ENCODE measurements around the gene DCST1. TPM values are rescaled to one million over a fixed set of nuclear protein-coding genes. Genes with fewer than 3 reads are reported as not detected.

Gene DCST1
- total RNA-seq, 1 experiment from 2014 or later: 0.15 TPM

DNA sequence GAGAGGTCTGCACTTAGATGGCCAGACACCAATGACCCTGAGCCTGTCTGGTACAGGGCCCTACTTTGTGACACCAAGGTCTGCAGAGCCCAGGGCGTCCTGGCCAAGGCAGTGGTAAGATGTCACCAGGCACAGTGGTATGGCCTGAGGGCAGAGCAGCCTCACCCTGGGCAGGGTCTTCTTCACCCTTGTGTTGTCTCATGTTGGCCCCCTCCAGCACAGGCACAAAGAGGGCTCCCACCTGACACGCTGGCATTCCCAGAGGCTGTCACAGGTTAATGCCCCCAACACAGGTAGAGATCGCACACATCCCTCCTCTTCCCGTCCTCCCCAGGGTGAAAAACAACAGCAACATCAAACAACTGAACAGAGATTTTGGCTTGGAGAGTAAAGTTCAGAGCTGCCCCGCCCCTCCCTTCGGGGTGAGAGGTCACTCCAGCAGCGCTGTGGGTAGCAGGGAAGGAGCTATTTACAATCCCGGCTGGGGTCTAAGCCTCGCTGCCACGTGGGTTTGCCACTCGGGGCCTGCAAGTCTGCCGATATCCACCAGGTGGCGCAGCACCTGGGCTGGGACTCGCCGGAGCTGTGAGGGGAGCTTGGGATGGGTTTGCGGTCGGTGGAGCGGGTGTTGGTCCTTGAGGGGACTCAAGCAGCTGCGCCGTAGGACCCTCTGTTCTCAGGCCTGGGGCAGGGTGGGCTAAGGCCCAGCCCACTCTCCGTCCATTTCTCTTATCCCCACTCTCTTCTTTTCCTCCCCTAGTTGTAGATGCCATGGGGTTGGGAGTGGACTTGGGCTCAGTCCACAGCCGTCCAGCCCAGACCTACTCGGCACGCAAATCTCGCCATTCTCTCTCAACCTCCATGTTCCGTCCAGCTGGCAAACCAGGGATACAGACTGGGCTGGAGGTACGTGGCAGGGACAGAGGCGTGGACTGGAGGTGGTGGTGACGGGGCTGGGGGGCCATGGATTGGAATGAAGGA, 57.7 kb downstream of the DCST1 start (continued):
- no peak for TF ChIP-seq MYBL2 (CRISPR knock-in tag; IDR thresholded peaks at IDR 0.05)
- no peak for TF ChIP-seq TEAD1 (CRISPR knock-in tag; IDR thresholded peaks at IDR 0.05)
- no peak for TF ChIP-seq FOXP1 (CRISPR knock-in tag; IDR thresholded peaks at IDR 0.05; ENCODE audit: borderline replicate concordance)
- TF ChIP-seq RORB (CRISPR knock-in tag; IDR thresholded peaks at IDR 0.05): no peak
- no peak for TF ChIP-seq SOX15 (CRISPR knock-in tag; IDR thresholded peaks at IDR 0.05)
- TF ChIP-seq, protein P1, sequence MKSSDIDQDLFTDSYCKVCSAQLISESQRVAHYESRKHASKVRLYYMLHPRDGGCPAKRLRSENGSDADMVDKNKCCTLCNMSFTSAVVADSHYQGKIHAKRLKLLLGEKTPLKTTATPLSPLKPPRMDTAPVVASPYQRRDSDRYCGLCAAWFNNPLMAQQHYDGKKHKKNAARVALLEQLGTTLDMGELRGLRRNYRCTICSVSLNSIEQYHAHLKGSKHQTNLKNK (CRISPR knock-in tag; IDR thresholded peaks at IDR 0.05): no peak
- no peak for TF ChIP-seq PRRX2 (CRISPR knock-in tag; IDR thresholded peaks at IDR 0.05)
- peak; percentile 57; the same call in 1 of the 2 replicates for TF ChIP-seq FOXK1 (CRISPR knock-in tag; IDR thresholded peaks at IDR 0.05)
- TF ChIP-seq, protein P2, sequence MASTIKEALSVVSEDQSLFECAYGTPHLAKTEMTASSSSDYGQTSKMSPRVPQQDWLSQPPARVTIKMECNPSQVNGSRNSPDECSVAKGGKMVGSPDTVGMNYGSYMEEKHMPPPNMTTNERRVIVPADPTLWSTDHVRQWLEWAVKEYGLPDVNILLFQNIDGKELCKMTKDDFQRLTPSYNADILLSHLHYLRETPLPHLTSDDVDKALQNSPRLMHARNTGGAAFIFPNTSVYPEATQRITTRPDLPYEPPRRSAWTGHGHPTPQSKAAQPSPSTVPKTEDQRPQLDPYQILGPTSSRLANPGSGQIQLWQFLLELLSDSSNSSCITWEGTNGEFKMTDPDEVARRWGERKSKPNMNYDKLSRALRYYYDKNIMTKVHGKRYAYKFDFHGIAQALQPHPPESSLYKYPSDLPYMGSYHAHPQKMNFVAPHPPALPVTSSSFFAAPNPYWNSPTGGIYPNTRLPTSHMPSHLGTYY (CRISPR knock-in tag; IDR thresholded peaks at IDR 0.05): no peak
- TF ChIP-seq, protein P3, sequence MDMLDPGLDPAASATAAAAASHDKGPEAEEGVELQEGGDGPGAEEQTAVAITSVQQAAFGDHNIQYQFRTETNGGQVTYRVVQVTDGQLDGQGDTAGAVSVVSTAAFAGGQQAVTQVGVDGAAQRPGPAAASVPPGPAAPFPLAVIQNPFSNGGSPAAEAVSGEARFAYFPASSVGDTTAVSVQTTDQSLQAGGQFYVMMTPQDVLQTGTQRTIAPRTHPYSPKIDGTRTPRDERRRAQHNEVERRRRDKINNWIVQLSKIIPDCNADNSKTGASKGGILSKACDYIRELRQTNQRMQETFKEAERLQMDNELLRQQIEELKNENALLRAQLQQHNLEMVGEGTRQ (CRISPR knock-in tag; IDR thresholded peaks at IDR 0.05): peak; percentile 73
- TF ChIP-seq, protein P4, sequence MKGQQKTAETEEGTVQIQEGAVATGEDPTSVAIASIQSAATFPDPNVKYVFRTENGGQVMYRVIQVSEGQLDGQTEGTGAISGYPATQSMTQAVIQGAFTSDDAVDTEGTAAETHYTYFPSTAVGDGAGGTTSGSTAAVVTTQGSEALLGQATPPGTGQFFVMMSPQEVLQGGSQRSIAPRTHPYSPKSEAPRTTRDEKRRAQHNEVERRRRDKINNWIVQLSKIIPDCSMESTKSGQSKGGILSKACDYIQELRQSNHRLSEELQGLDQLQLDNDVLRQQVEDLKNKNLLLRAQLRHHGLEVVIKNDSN (CRISPR knock-in tag; IDR thresholded peaks at IDR 0.05): peak; percentile 66; the same call in 1 of the 2 replicates
- no peak for TF ChIP-seq NR1H2 (CRISPR knock-in tag; IDR thresholded peaks at IDR 0.05)
- TF ChIP-seq IRF2 (CRISPR knock-in tag; IDR thresholded peaks at IDR 0.05; ENCODE audit: borderline replicate concordance, low read depth): no peak
- TF ChIP-seq ZBTB21 (CRISPR knock-in tag; IDR thresholded peaks at IDR 0.05; ENCODE audit: borderline replicate concordance): no peak
- no peak for TF ChIP-seq RELA (CRISPR knock-in tag; IDR thresholded peaks at IDR 0.05; ENCODE audit: borderline replicate concordance)
- TF ChIP-seq, protein P5, sequence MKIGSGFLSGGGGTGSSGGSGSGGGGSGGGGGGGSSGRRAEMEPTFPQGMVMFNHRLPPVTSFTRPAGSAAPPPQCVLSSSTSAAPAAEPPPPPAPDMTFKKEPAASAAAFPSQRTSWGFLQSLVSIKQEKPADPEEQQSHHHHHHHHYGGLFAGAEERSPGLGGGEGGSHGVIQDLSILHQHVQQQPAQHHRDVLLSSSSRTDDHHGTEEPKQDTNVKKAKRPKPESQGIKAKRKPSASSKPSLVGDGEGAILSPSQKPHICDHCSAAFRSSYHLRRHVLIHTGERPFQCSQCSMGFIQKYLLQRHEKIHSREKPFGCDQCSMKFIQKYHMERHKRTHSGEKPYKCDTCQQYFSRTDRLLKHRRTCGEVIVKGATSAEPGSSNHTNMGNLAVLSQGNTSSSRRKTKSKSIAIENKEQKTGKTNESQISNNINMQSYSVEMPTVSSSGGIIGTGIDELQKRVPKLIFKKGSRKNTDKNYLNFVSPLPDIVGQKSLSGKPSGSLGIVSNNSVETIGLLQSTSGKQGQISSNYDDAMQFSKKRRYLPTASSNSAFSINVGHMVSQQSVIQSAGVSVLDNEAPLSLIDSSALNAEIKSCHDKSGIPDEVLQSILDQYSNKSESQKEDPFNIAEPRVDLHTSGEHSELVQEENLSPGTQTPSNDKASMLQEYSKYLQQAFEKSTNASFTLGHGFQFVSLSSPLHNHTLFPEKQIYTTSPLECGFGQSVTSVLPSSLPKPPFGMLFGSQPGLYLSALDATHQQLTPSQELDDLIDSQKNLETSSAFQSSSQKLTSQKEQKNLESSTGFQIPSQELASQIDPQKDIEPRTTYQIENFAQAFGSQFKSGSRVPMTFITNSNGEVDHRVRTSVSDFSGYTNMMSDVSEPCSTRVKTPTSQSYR (CRISPR knock-in tag; IDR thresholded peaks at IDR 0.05): no peak
- no peak for TF ChIP-seq NFYB (CRISPR knock-in tag; conservative IDR thresholded peaks at IDR 0.05; ENCODE audit: low read depth)
- TF ChIP-seq, protein P6, sequence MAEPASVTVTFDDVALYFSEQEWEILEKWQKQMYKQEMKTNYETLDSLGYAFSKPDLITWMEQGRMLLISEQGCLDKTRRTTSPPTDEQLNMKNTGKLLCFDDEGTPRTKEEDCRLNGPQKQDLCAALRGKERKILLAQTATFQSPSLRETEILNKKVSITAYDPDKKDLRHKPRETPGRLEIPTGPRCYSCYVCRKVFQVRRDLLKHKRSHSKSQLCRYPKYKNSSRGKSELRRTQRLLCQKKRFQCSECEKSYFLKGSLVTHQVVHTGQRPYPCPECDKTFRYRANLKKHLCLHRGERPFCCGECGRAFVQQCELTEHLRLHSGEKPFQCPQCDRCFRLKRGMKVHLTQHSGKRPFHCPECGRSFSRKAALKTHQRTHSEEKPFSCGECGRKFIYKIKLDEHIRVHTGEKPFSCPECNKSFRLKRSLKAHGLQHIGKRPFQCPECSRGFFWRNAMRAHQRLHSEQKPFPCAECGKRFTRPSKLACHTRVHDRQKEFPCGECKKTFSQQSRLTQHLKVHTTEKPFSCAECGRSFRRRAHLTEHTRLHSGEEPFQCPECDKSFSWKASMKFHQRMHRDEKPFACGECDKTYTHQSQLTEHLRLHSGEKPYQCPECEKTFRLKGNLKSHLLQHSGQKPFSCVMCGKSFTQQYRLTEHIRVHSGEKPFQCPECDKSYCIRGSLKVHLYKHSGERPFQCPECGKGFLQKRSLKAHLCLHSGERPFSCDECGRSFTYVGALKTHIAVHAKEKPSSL (CRISPR knock-in tag; conservative IDR thresholded peaks at IDR 0.05): no peak
- TF ChIP-seq CBFB (CRISPR knock-in tag; IDR thresholded peaks at IDR 0.05; ENCODE audit: low read depth): no peak
- no peak for TF ChIP-seq ELF4 (CRISPR knock-in tag; IDR thresholded peaks at IDR 0.05; ENCODE audit: low read depth)
- TF ChIP-seq TP53 (CRISPR knock-in tag; IDR thresholded peaks at IDR 0.05): no peak
- no peak for TF ChIP-seq EMX1 (CRISPR knock-in tag; IDR thresholded peaks at IDR 0.05)
- TF ChIP-seq NFATC4 (CRISPR knock-in tag; IDR thresholded peaks at IDR 0.05): no peak
- TF ChIP-seq, protein P7, sequence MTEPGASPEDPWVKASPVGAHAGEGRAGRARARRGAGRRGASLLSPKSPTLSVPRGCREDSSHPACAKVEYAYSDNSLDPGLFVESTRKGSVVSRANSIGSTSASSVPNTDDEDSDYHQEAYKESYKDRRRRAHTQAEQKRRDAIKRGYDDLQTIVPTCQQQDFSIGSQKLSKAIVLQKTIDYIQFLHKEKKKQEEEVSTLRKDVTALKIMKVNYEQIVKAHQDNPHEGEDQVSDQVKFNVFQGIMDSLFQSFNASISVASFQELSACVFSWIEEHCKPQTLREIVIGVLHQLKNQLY (CRISPR knock-in tag; IDR thresholded peaks at IDR 0.05): no peak
- TF ChIP-seq, protein P8, sequence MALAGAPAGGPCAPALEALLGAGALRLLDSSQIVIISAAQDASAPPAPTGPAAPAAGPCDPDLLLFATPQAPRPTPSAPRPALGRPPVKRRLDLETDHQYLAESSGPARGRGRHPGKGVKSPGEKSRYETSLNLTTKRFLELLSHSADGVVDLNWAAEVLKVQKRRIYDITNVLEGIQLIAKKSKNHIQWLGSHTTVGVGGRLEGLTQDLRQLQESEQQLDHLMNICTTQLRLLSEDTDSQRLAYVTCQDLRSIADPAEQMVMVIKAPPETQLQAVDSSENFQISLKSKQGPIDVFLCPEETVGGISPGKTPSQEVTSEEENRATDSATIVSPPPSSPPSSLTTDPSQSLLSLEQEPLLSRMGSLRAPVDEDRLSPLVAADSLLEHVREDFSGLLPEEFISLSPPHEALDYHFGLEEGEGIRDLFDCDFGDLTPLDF (CRISPR knock-in tag; IDR thresholded peaks at IDR 0.05): no peak
- TF ChIP-seq ZNF138 (CRISPR knock-in tag; conservative IDR thresholded peaks at IDR 0.05): no peak
- TF ChIP-seq MXD4 (CRISPR knock-in tag; IDR thresholded peaks at IDR 0.05; ENCODE audit: borderline replicate concordance): no peak
- no peak for TF ChIP-seq ZNF317 (CRISPR knock-in tag; IDR thresholded peaks at IDR 0.05; ENCODE audit: borderline replicate concordance, low read depth)
- no peak for TF ChIP-seq TEAD4 (CRISPR knock-in tag; IDR thresholded peaks at IDR 0.05)
- no peak for TF ChIP-seq ZNF219 (CRISPR knock-in tag; IDR thresholded peaks at IDR 0.05; ENCODE audit: borderline replicate concordance)
